CD4-positive, alpha-beta T cell treated with Interleukin-4 for 4 hours (primary cell): ENCODE results near the gene EXOC6B.

Experiments used
- DNase-seq: peaks from one replicate; pipeline ENCODE4 v3.0.0-alpha.2; 2020

Gene EXOC6B

GRCh38 chr2:72825257-72826155, at the start of gene EXOC6B:
Gene EXOC6B (minus strand): TSS chr2:72826033.
- DNase-seq: peak; percentile 80

DNA sequence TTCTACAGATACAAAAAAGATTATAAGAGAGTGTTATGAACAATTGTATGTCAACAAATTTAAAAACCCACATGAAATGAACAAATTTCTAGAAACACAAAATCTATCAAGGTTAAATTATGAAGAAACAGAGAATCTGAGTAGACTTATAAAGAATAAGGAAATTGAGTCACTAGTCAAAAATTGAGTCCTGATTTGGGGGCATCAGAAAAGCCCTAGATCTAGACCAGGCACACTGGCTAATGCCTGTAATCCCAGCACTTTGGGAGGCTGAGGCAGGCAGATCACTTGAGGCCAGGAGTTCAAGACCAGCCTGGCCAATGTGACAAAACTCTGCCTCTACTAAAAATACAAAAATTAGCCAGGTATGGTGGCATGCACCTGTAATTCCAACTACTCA, 46.0 kb upstream of the EXOC6B start:
- no peak for DNase-seq

DNA sequence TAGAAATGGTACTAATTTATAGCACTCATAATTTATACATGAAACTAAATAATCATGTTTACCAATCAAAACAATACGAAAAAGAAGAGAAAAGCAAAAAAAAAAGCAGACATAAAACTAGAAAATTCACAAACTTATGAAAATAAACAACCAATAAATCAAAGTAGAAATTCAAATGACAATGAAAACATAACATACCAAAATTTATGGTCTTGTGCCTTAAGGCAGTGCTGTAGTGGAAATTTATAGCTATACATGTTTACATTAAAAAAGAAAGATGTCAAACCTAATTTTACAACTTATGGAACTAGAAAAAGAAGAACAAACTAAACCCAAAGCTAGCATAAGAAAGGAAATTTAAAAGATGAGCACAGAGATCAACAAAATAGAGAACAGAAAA, 45.2 kb upstream of the EXOC6B start:
- no peak for DNase-seq

GRCh38 chr2:72864500-72864899, 38.7 kb upstream of the EXOC6B start:
- DNase-seq: no peak

- no peak for DNase-seq
These were observed 37.2 kb upstream of the EXOC6B start for GRCh38 chr2:72863046-72863445.

DNA sequence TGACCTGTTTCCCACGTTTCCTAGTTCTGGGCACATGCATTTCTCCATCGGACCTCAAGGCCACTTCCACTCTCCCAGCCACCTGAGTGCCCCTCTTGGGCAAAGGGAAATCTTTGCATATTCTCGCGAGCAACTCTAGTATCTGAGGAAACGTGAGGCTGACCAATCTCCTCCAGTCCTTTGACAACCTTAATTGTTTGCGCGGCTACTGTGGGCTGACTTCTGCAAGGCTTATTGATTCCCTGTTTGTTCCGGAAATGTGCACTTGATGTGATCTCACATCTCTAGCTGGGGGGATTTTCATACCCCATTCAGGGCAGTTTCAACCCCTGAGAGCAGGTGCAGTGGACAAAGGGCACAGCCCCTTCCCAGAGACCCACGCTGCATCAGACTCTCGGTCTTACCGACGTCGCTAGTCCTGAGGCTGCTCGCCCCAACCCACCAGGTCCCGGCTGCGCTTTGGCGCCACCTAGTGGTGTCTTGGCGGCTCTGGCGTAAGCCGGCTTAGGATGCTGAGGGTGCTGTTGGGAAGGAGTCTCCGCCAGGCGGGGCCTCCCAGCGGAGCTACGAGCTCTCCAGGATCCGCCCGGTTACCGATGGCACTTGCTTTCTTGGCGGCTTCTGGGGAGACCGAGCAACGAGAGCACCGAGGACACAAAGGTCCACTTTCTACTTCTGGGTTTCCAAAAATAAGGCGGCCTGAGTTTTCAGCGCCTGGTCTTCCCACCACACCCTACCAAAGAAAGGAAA, 36.6 kb upstream of the EXOC6B start:
- DNase-seq: peak; percentile 81

DNA sequence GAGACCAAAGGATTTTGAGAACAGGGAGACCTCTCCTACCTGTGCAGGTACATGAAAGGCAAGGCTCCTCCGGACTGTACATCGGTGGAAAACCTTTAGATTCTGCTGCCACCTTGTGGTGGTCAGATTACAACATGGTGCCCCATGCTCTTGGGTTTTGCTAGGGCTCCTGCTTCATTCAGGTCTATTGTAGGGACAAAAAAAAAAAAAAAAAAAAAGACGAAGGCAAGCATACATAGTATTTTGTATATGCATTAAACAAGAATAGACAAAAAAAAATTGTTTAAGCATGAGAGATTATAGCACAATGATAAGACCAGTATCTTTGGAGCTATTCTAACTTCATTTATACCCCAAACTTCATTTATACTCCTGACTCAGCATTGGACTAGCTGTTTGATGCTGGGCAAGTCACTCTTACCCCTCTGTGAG, 34.0 kb upstream of the EXOC6B start:
- DNase-seq: peak; percentile 61

DNA sequence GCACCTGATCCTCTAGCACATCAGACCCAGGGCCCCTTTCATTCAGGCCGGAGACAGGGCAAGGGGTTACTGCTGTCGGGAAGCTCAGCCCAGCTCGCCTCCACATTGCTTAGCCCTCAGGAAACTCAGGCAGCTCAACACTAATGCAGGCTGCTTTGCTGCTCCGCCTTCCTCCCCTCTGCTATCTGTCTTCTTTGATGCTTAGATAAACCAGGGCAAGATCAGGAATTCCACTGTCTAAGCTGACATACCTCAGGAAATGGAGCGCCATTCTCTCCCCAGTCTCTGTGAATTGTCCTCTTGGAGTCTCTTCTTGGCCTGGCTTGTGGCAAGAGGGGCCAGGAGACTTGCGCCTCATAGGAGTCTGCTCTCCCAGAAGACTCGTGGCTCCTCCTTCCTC, 25.5 kb upstream of the EXOC6B start:
- no peak for DNase-seq

GRCh38 chr2:72849138-72849462, 23.3 kb upstream of the EXOC6B start:
- DNase-seq: no peak

GRCh38 chr2:72848436-72849137, 22.8 kb upstream of the EXOC6B start:
- no peak for DNase-seq

GRCh38 chr2:72847534-72848315, 21.9 kb upstream of the EXOC6B start:
- no peak for DNase-seq

GRCh38 chr2:72846171-72847095, 20.6 kb upstream of the EXOC6B start:
- DNase-seq: no peak

- DNase-seq: no peak
These were observed 17.5 kb upstream of the EXOC6B start for GRCh38 chr2:72843301-72843700.

DNA sequence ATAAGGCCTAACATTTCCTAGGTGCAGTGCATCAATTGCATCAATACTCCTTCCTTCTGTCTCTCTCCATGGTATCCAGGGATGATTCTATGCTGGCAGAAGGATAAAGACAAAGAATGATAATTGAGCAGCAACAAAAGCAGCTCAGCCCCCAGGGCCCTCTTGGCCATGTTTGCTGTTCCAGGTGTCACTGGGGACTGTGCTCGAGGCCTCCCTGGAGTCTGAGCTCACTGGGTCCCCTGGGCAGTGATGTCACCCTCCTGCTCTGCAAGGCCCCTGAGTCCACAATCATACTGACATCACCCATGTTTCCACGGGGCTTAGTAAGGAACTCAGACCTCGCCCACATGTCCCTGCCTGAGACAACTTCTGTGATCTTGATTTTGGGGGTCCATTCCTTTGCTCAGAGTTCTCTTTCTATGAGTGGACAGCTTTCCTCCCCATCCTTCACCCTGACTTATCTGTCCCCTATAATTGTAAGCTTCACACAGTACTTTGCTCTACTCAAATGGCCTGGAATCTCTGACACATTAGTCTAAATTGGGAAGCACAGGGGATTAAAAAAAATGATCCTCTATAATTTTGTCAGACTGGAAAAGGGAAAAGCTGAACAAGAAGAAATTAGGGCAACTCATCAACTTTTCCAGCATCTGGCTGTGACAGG, 15.8 kb upstream of the EXOC6B start:
- no peak for DNase-seq

GRCh38 chr2:72840066-72840465, 14.2 kb upstream of the EXOC6B start:
- no peak for DNase-seq

DNA sequence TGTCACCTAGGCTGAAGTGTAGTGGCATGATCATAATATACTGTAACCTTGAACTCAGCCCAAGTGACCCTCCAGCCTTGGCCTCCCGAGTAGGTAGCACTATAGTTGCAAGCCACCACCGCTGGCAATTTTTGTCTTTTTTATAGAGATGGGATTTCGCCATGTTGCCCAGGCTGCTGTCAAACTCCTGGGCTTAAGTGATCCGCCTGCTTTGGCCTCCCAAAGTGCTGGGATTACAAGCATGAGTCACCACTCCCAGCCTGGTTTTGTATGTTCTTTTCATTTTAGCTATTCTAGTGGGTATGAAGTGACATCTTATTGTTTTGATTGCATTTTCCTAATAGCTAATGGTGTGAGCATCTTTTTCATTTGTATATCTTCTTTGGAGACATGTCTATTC, 11.3 kb upstream of the EXOC6B start:
- DNase-seq: no peak

GRCh38 chr2:72835403-72835802, 9.6 kb upstream of the EXOC6B start:
- no peak for DNase-seq

GRCh38 chr2:72834596-72834995, 8.8 kb upstream of the EXOC6B start:
- DNase-seq: no peak

- peak; percentile 38 for DNase-seq
These were observed 7.4 kb upstream of the EXOC6B start for GRCh38 chr2:72833084-72833714.

- no peak for DNase-seq
These were observed 4.4 kb upstream of the EXOC6B start for GRCh38 chr2:72830273-72830672.
